IMR-90 (cell line): ENCODE data around the gene ALKAL2. TPM values are rescaled to one million over a fixed set of nuclear protein-coding genes. Genes with fewer than 3 reads are reported as not detected.

Experiments used
- ATAC-seq: fragments of 200-7000 bp; cut with Tn5 transposase; 2 replicates; pipeline ENCODE4 v1.9.1; 2020; ENCODE audit warnings: low read depth, mild to moderate bottlenecking, moderate library complexity
- BruUV-seq: library from RNA; stranded (reverse); fragments of 400-500 nt; replicated peaks from 2 replicates; lab custom pipeline; 2021; lab: Mats Ljungman, UMichigan
- CTCF ChIA-PET: fragments of 300-600 bp; formaldehyde crosslinking; extraction: SDS; loops from one replicate; lab custom pipeline; 2021; ENCODE audit warnings: antibody characterized with exemption; lab: Yijun Ruan, JAX
- POLR2A ChIA-PET: fragments of 300-600 bp; sonication (Branson Sonifier 250); formaldehyde crosslinking; loops from one replicate; lab custom pipeline; 2022; ENCODE audit warnings: antibody characterized with exemption; ENCODE audit not compliant: unreplicated experiment; lab: Charles Lee
- DNase-seq: peaks from one replicate; pipeline ENCODE4 v3.0.0; 2013
- H2AFZ ChIP-seq: replicated peaks from 2 replicates; pipeline ENCODE3; 2013; ENCODE audit warnings: low read length, mild to moderate bottlenecking; ENCODE audit not compliant: poor library complexity
- H2AK5ac ChIP-seq: 2 replicates; pipeline ENCODE4 v1.6.1; 2013; ENCODE audit warnings: low read depth, low read length, inconsistent platforms
- H2AK9ac ChIP-seq: replicated peaks from 2 replicates; pipeline ENCODE3; 2013; ENCODE audit warnings: mild to moderate bottlenecking, low read depth, low read length, moderate library complexity; ENCODE audit not compliant: poor library complexity
- H2BK120ac ChIP-seq: 2 replicates; pipeline ENCODE4 v1.6.1; 2013; ENCODE audit warnings: low read depth, low read length, inconsistent platforms
- H2BK15ac ChIP-seq: 3 replicates; pipeline ENCODE4 v1.6.1; 2013; ENCODE audit warnings: low read depth, low read length, inconsistent platforms
- H2BK20ac ChIP-seq: 2 replicates; pipeline ENCODE4 v1.6.1; 2013; ENCODE audit warnings: low read depth, mild to moderate bottlenecking, inconsistent platforms, low read length, moderate library complexity
- H2BK5ac ChIP-seq: 2 replicates; pipeline ENCODE4 v1.6.1; 2013; ENCODE audit warnings: mild to moderate bottlenecking, low read depth, low read length, inconsistent platforms; ENCODE audit not compliant: poor library complexity, severe bottlenecking
- H3K14ac ChIP-seq: replicated peaks from 2 replicates; pipeline ENCODE4 v1.6.1; 2013; ENCODE audit warnings: low read depth, low read length, inconsistent platforms
- H3K18ac ChIP-seq: 2 replicates; pipeline ENCODE4 v1.6.1; 2013; ENCODE audit warnings: low read depth, low read length, control low read depth
- H3K23ac ChIP-seq: 2 replicates; pipeline ENCODE4 v1.6.1; 2013; ENCODE audit warnings: low read depth, low read length, inconsistent platforms
- H3K27ac ChIP-seq: 2 replicates; pipeline ENCODE4 v1.5.1; 2013; ENCODE audit warnings: mild to moderate bottlenecking, control low read depth, low read length; ENCODE audit not compliant: insufficient read depth
- H3K27me3 ChIP-seq: 2 replicates; pipeline ENCODE4 v1.6.1; 2013; ENCODE audit warnings: low read length; ENCODE audit not compliant: control insufficient read depth, insufficient read depth
- H3K36me3 ChIP-seq: 2 replicates; pipeline ENCODE4 v1.6.1; 2013; ENCODE audit warnings: low read length, mixed read lengths; ENCODE audit not compliant: control insufficient read depth, insufficient read depth
- H3K4ac ChIP-seq: 2 replicates; pipeline ENCODE4 v1.6.1; 2013; ENCODE audit warnings: low read depth, low read length, inconsistent platforms
- H3K4me1 ChIP-seq: 2 replicates; pipeline ENCODE4 v1.6.1; 2013; ENCODE audit warnings: low read length, mixed read lengths; ENCODE audit not compliant: control insufficient read depth, insufficient read depth
- H3K4me2 ChIP-seq: 2 replicates; pipeline ENCODE4 v1.6.1; 2013; ENCODE audit warnings: low read depth, mild to moderate bottlenecking, control low read depth, low read length, moderate library complexity
- H3K4me3 ChIP-seq: 2 replicates; pipeline ENCODE4 v1.5.1; 2013; ENCODE audit warnings: low read depth, mild to moderate bottlenecking, control low read depth, low read length, moderate library complexity; ENCODE audit not compliant: insufficient read depth
- H3K56ac ChIP-seq: 2 replicates; pipeline ENCODE4 v1.6.1; 2013; ENCODE audit warnings: low read length, inconsistent platforms; ENCODE audit not compliant: insufficient read depth; ENCODE audit errors: extremely low read depth
- H3K79me1 ChIP-seq, 2 experiments: 2 replicates each; pipeline ENCODE4 v1.6.1; 2013; ENCODE audit warnings: low read length in 2 of 2, inconsistent platforms in 1 of 2, low read depth in 1 of 2
- H3K9ac ChIP-seq: 2 replicates; pipeline ENCODE4 v1.6.1; 2013; ENCODE audit warnings: low read depth, low read length, control low read depth
- H3K9me1 ChIP-seq: 2 replicates; pipeline ENCODE4 v1.6.1; 2013; ENCODE audit warnings: low read length, inconsistent platforms; ENCODE audit not compliant: insufficient read depth
- H3K9me3 ChIP-seq: 2 replicates; pipeline ENCODE4 v1.6.1; 2013; ENCODE audit warnings: low read length; ENCODE audit not compliant: control insufficient read depth, insufficient read depth
- H4K20me1 ChIP-seq: 2 replicates; pipeline ENCODE4 v1.6.1; 2013; ENCODE audit warnings: low read length, inconsistent platforms; ENCODE audit not compliant: insufficient read depth
- H4K5ac ChIP-seq: 2 replicates; pipeline ENCODE4 v1.6.1; 2013; ENCODE audit warnings: mild to moderate bottlenecking, low read depth, low read length, control low read depth
- H4K8ac ChIP-seq, 2 experiments: 2 replicates each; pipeline ENCODE4 v1.6.1; 2013; ENCODE audit warnings: low read depth in 2 of 2, low read length in 2 of 2, control low read depth in 1 of 2, inconsistent platforms in 1 of 2
- H4K91ac ChIP-seq: 2 replicates; pipeline ENCODE4 v1.6.1; 2013; ENCODE audit warnings: low read depth, low read length, inconsistent platforms; ENCODE audit not compliant: insufficient read depth
- CEBPB ChIP-seq: IDR thresholded peaks from 2 replicates; pipeline ENCODE4 v1.6.1; 2012; ENCODE audit warnings: low read depth, low read length, improper control_type of control experiment
- CHD1 ChIP-seq: IDR thresholded peaks from 2 replicates; pipeline ENCODE4 v1.6.1; 2012; ENCODE audit warnings: low read depth, low read length, improper control_type of control experiment
- FOS ChIP-seq: fragments of 150-350 bp; IDR thresholded peaks from 2 replicates; pipeline ENCODE4 v1.6.1; 2016; ENCODE audit warnings: low read depth, low read length
- MAZ ChIP-seq: IDR thresholded peaks from 2 replicates; pipeline ENCODE4 v1.6.1; 2012; ENCODE audit warnings: low read depth, mild to moderate bottlenecking, low read length, improper control_type of control experiment, moderate library complexity, borderline replicate concordance
- MXI1 ChIP-seq: IDR thresholded peaks from 2 replicates; pipeline ENCODE4 v1.6.1; 2012; ENCODE audit warnings: low read depth, mild to moderate bottlenecking, low read length, moderate library complexity, borderline replicate concordance
- NFE2L2 ChIP-seq: fragments of 150-350 bp; IDR thresholded peaks from 2 replicates; pipeline ENCODE4 v1.6.1; 2016; ENCODE audit warnings: low read depth, mild to moderate bottlenecking, low read length
- POLR2A ChIP-seq: IDR thresholded peaks from 2 replicates; pipeline ENCODE4 v1.6.1; 2012; ENCODE audit warnings: mild to moderate bottlenecking, low read depth, low read length
- RAD21 ChIP-seq: IDR thresholded peaks from 2 replicates; pipeline ENCODE4 v1.6.1; 2012; ENCODE audit warnings: low read length, improper control_type of control experiment
- RCOR1 ChIP-seq: IDR thresholded peaks from 2 replicates; pipeline ENCODE4 v1.6.1; 2012; ENCODE audit warnings: mild to moderate bottlenecking, low read length, improper control_type of control experiment; ENCODE audit not compliant: insufficient replicate concordance
- RFX5 ChIP-seq: IDR thresholded peaks from 2 replicates; pipeline ENCODE4 v1.8.0; 2012; ENCODE audit warnings: low read depth, mild to moderate bottlenecking, low read length, moderate library complexity
- SMC3 ChIP-seq: fragments of 150-350 bp; IDR thresholded peaks from 2 replicates; pipeline ENCODE4 v1.6.1; 2016; ENCODE audit warnings: low read depth, mild to moderate bottlenecking, antibody characterized with exemption, low read length, moderate library complexity
- USF2 ChIP-seq: fragments of 150-350 bp; IDR thresholded peaks from 2 replicates; pipeline ENCODE4 v1.6.1; 2017; ENCODE audit warnings: mild to moderate bottlenecking, antibody characterized with exemption, low read length, low read depth
- WGBS, 2 experiments: methylation state at CpG; one replicate each; pipeline versions ENCODE4 v1.1.5 to v1.1.7; 2013; ENCODE audit warnings: missing lambda C conversion rate in 2 of 2; ENCODE audit not compliant: insufficient read length in 1 of 2; ENCODE audit errors: extremely low coverage in 2 of 2; 5-methylcytosine and 5-hydroxymethylcytosine counted together
- dilution Hi-C: fragments of 300-500 bp; cut with HindIII; formaldehyde crosslinking; loops from one replicate; pipeline ENCODE4 v1.14.3; 2018; ENCODE audit warnings: low sequenced_read_pairs; ENCODE audit not compliant: unreplicated experiment
- in situ Hi-C: fragments of 300-500 bp; cut with MboI; formaldehyde crosslinking; loops from 3 replicates; pipeline ENCODE4 v1.14.3; 2019; ENCODE audit warnings: low sequenced_read_pairs, inconsistent platforms, mixed read lengths
- intact Hi-C: fragments of 100-400 bp; cut with micrococcal nuclease; formaldehyde crosslinking; loops from 2 replicates; pipeline ENCODE4 v1.10.0; 2022
- polyA plus RNA-seq, 3 experiments: library from polyadenylated mRNA; depleted of rRNA; stranded (reverse); fragments of >200 nt; gene quantifications; 2 replicates each; pipeline ENCODE4 v1.2.3, GENCODE V29; 2012; ENCODE audit warnings: low replicate concordance in 1 of 3
- total RNA-seq: library from RNA; depleted of rRNA; stranded (reverse); fragments of >200 nt; gene quantifications from 2 replicates; pipeline ENCODE4 v1.2.3, GENCODE V29; 2012
- TF ChIP-seq, protein P1 (sequence below): conservative IDR thresholded peaks from 2 replicates; pipeline ENCODE4 v1.5.1; 2012; ENCODE audit warnings: mild to moderate bottlenecking, low read depth, low read length, improper control_type of control experiment

ALKAL2 gene
- total and polyA plus RNA-seq, 2 of the 4 experiments (the other 2 are of a cell fraction): not detected

- TF ChIP-seq, protein P1, sequence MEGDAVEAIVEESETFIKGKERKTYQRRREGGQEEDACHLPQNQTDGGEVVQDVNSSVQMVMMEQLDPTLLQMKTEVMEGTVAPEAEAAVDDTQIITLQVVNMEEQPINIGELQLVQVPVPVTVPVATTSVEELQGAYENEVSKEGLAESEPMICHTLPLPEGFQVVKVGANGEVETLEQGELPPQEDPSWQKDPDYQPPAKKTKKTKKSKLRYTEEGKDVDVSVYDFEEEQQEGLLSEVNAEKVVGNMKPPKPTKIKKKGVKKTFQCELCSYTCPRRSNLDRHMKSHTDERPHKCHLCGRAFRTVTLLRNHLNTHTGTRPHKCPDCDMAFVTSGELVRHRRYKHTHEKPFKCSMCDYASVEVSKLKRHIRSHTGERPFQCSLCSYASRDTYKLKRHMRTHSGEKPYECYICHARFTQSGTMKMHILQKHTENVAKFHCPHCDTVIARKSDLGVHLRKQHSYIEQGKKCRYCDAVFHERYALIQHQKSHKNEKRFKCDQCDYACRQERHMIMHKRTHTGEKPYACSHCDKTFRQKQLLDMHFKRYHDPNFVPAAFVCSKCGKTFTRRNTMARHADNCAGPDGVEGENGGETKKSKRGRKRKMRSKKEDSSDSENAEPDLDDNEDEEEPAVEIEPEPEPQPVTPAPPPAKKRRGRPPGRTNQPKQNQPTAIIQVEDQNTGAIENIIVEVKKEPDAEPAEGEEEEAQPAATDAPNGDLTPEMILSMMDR: no peak
Measured at GRCh38 chr2:259789-260331, 28.0 kb downstream of the ALKAL2 start (continued).

DNA sequence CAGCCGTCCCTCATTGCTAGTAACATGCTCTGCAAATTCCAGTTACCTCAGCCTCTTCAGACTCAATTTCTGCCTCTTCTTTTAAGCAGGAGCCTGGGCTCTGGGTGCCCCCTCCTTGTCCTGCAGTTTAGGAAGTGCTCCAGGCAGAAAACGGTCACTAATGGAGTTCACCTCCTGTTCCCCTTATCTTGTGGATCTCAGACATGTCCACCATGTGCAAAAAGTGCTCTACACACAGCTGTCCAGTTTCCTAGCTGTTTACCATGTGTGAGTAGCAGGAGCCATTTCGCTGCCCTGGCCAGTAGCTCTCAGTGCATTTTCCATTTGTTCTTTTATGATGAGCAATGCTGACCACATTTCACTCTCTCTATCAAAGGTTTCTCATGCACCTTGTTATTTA lies 29.0 kb downstream of the ALKAL2 start:
- Histone ChIP-seq H3K14ac (no peak overlapping the region), H3K36me3 (no peaks in the 10 kb centered on the region), H3K9me3 (no peaks in the 10 kb centered on the region), H2AFZ (no peak overlapping the region), H3K4me2 (no peak overlapping the region), H3K9me1 (no peaks in the 10 kb centered on the region; the same call in 1 of the 2 replicates), H3K9ac (no peak overlapping the region), H3K23ac (no peak overlapping the region), H4K91ac (no peak overlapping the region), H3K79me1 (peaks cover 11 to 12% of the 10 kb centered on the region in 2 experiments), H2BK15ac (no peak overlapping the region), H3K4me3 (no peak overlapping the region), H3K18ac (no peak overlapping the region), H2AK5ac (no peak overlapping the region), H3K56ac (no peak overlapping the region), H4K8ac (no peak overlapping the region), H2BK20ac (no peak overlapping the region), H3K27ac (no peak overlapping the region), H3K4me1 (peaks cover 9% of the 10 kb centered on the region), H2BK120ac (no peak overlapping the region), H2AK9ac (no peak overlapping the region), H4K5ac (no peak overlapping the region), H4K20me1 (no peaks in the 10 kb centered on the region), H3K27me3 (no peaks in the 10 kb centered on the region), H2BK5ac (no peak overlapping the region), H3K4ac (no peak overlapping the region)
- in situ Hi-C loops (no loop called here), dilution Hi-C loops (no loop called here), intact Hi-C loops (no loop called here)
- CTCF ChIA-PET: interaction anchor here (1.0 to 2.2 kb wide), 2 partner anchors 12 to 27 kb away, joined by 5 read pairs; no protein-coding TSS in a partner anchor
- POLR2A ChIA-PET: no interaction called here
- no peak for ATAC-seq
- WGBS, 2 experiments: 100% methylated on average over 1 of the region's 3 CpGs; no CpG with 5 or more reads in 1 of the 2 experiments
- DNase-seq: no peak
- no TSS peak for BruUV-seq
- TF ChIP-seq FOS (no peak), RFX5 (no peak), MXI1 (no peak), CHD1 (no peak), SMC3 (no peak), RAD21 (no peak), USF2 (no peak), MAZ (no peak), POLR2A (no peak), RCOR1 (no peak), NFE2L2 (no peak), CEBPB (no peak)
- TF ChIP-seq, protein P1: no peak
